ENCODE measurements around the gene SIX5.
"Not testable (repeated sequence)": the region's sequence is repeated elsewhere in the genome, so short reads cannot be mapped to it uniquely, and the experiment has no call there.

SIX5 gene

DNA sequence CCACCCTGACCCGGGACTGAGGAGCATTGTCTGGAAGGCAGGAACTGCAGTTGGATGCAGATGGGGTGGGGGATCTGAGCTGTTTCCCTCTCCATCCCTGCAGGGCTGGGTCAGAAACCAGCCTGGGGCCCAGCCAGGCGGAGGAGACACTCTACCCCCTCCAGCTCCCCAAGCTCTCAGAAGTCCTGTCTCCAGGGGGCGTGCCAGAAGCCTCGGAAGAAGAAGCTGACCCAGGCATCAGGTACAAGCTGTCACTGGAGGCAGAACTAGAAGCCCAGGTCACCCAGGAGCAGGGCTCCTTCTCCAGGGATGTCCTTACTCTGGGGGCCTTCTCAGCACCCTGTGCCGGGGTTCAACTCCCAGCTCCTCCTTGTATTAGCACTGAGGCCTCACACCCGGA, 15.5 kb downstream of the SIX5 start:
- DNase-seq = no peak

DNA sequence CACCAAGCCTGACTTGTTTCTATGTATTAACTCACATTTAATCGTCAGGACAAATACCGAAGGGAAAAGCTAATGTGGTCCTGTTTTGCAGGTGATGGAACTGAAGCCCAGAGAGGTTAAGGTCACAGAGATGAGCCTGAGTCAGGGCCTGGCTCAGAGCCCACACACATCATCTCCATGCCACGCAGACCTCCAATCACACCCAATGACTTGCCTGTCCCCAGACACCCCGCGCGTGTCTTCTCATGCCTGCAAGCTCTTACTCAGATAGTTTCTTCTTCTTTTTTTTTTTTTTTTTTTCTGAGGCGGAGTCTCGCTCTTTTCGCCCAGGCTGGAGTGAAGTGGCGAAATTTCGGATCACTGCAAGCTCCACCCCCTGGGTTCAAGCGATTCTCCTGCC, 16.4 kb downstream of the SIX5 start:
- DNase-seq = no peak

DNA sequence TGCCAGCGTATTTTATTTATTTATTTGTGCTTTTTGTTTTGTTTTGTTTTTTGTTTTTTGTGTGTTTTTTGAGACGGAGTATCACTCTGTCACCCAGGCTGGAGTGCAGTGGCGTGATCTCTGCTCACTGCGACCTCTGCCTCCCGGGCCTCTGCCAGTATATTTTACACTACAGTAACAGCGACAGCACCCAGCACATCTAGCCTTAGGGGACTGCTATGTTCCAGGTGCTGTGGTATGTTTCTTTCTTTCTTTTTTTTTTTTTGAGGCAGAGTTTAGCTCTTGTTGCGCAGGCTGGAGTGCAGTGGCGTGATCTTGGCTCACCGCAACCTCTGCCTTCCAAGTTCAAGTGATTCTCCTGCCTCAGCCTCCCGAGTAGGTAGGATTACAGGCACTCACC, 17.6 kb downstream of the SIX5 start:
- DNase-seq = not testable (repeated sequence)

DNA sequence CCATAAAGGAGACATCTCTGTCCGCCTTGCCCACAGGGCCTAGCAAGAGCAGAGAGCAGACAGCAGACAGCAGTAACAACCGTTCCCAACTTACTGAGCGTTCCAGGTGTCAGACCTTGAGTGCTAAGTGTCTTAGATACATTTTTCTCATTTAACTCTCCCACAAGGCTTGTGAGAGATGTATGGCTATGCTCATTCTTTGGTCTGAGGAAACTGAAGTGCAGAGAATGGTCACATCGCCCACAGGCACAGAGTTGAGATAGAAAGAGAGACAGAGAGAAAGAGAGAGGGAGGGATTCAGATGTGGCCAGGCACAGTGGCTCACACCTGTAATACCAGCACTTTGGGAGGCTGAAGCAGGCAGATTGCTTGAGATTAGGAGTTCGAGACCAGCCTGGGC, 21.5 kb downstream of the SIX5 start:
- no peak for DNase-seq

DNA sequence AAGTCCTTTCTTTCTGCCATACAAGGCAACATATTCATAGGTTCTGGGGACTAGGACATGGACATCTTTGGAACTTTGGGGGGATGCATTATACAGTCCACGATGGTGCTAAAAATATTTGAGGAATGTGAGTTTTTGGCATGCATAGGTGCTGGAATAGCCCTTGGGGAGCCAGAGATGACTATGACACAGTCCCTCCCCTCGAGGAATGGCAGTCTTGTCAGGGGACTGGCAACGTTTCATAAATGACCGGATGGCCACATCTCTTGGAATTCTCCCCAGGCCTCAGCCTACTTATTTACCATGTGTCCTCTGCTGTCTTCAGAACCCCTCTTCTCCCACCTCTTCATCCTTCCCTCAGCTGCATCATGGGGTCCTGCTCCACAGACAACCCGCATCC, 22.2 kb downstream of the SIX5 start:
- DNase-seq = no peak

DNA sequence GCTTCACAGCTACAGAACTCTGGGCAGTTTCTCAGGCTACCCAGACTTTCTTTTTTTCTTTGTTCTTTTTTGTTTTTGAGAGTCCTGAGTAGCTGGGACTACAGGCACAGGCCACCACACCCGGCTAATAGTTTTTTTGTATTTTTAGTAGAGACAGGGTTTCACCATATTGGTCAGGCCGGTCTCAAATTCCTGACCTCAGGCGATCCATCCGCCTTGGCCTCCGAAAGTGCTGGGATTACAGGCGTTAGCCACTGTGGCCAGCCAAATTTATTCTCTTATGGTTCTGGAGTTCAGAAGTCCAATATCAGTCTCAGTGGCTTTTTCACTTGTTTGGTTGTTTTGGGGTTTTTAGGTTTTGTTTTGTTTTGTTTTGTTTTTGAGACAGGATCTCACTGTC, 23.4 kb downstream of the SIX5 start:
- DNase-seq = no peak

DNA sequence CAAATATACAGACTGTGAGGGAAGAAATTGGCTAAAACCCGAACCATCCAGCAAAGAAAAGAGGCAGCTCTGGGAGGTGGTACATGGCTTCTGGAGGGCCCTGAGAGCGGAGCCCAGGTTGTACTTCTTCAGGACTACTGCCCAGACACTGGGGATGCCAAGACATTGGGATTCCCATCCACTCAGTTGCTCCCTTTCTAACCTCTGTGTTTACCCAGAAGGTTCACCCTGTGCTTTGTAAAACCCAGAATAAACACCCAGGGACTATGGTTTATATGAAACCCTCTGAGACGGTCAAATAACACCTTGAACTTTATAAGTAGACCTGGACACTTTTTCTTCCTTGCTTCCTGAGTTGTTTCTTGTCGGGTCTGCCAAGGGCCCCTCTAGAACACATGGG, 26.1 kb downstream of the SIX5 start:
- no peak for DNase-seq

DNA sequence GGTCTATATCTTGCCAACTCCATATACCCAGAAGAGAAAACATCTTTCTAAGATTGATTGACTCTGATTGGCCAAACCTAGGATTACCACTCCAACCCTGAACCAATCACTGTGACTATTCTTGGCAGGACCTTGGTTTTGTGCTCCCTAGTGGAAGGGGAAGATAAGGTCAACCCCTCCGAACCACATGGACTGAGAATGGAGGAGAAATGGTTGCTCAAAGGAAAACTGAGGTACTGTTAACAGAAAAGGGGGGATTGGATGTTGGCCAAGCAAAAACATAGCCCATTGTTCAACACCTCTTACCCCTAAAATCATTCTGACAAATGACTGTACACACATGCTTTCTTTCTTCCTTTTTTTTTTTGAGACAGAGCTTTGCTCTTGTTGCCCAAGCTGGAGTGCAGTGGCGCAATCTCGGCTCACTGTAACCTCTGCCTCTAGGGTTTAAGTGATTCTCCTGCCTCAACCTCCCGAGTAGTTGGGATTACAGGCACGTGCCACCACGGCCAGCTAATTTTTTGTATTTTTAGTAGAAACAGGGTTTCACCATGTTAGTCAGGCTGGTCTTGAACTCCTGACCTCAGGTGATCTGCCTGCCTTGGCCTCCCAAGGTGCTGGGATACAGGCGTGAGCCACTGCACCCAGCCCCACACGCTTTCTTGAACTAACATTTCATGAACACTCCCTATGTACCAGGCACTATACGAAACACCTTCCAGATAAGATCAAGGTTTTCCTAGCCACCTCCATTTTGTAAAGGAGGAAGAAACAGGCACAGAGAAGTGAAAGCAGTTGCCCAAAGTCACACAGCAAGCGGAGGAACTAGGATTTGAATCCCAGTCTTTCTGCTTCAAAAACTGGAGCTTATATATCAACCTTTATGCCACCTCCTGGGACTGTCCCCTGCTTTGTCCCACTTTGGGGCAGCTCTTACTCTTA, 29.3 kb downstream of the SIX5 start:
- DNase-seq = peak; percentile 63 to 66

DNA sequence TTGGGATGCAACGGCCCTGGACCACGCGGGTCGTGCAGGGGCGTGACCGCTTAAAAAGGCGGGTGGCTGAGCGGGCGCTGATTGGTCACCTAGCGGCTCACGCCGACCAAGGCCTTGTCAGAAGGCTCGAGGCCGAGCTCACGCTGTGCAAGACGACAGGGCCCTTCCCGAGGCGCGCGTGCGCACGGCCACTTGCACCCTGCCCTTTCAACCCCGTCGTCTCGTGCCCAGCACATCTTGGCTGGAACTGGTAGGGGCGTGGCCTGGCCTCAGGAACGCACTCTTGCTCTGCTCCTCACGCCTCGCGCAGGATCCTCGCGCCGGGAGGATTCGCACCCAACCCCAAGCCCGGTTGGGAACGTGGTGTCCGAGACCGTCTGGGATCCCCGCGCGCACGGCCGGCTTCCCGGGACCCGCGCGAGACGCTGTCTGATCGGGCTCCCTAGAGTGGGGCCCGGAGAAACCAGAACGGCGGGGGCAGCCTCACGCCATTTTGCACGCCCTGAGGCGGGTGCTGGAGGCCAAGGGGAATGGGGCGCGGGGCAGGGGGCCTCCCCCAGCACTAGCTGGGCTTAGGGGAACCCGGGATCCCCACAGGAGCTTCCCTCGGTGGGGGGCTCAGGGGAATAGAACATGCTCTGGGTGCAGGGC, 35.8 kb downstream of the SIX5 start, which contains the start of gene MEIOSIN:
Gene MEIOSIN (plus strand): TSS at position 280 of the 651 bp plus-strand sequence. CDS start 1,938 bp downstream, outside the sequence.
- no peak for DNase-seq

DNA sequence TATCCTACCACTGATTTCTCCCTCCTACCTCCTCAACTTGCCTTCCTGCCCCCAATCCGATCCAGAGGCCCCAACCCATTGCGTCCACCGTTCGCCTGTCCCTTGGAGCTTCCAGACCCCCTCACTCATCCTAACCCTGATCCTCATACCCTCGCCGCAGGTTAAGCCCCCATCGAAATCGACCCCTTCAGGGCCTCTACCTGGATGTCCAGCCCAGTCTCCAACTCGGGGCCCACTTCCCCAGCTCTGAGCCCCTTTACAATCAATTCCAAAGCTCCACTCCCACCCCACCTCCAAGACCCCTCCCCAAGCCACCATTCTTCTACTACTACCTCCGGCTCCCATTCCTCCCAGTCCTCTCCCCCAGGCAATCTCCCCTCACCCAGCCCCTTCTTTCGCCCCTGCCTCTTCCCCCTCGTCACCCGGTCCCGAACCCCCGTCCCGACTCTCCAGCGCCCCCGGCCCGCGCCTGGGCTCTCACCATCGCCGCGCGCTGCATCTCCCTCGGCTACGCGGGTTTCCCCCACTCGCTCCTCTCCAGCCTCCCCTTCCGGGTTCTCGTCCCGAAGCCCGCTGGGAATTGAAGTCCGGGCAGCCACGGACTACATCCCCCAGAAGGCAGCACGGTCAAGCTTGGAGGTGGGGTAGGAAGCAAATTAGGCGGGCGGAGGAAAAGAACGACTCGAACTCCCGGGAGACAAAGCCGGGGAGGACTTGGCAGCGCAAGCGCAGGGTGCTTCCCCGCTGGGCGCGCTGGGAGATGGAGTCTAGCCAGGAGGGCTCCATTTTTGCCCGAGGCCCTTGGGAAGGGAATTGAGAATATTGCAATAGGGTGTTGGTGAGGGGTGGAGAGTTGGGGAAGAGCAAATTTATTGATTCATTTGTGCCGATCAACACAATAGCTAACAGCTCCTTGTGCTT, 38.4 kb downstream of the SIX5 start, which contains the start of gene FBXO46:
Gene FBXO46 (minus strand): TSS at position 529 of the 921 bp plus-strand sequence. CDS start 17,401 bp downstream, outside the sequence.
- DNase-seq = peak; percentile 97 to 98

DNA sequence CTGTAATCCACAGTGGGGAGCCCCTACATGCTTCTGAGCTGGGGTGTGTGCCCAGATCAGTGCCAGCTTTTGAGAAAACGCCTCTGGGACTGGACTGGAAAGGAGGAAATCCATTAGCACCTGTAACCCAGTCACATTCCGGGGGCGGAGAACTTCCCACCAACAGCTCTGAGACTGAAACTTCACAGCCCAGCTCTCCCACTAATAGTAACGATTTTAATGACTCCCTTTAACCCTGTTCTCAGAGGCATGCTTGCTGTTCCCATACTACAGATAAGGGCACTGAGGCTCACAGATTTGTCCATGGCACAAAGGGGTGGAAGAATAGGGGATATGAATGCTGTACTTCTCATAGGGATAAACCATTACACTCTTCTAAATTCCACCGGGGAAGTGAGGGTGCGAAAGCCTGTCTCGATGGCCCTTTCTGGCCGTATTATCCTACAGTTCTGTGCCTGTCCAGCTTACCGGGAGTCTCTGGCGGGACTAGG, 39.2 kb downstream of the SIX5 start:
- DNase-seq = no peak

DNA sequence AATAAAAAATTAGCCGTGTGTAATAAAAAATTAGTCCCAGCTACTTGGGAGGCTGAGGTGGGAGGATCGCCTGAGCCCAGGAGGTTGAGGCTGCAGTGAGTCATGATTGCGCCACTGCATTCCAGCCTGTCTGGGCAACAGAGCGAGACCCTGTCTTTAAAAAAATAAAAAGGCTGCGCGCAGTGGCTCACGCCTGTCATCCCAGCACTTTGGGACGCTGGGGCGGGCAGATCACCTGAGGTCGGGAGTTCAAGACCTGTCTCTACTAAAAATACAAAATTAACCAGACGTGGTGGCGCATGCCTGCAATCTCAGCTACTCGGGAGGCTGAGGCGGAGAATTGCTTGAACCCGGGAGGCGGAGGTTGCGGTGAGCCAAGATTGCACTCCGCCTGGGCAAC, 40.4 kb downstream of the SIX5 start:
- DNase-seq = not testable (repeated sequence)

DNA sequence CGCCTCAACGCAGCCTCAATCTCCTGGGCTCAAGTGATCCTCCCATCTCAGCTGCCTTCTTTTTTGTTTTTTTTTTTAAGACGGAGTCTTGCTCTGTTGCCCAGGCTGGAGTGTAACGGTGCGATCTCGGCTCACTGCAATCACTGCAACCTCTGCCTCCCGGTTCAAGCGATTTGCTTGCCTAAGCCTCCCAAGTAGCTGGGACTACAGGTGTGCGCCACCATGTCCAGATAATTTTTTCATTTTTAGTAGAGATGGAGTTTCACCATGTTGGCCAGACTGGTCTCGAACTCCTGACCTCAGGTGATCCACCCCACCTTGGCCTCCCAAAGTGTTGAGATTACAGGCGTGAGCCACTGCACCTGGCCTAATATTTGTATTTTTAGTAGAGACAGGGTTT, 49.0 kb downstream of the SIX5 start:
- not testable (repeated sequence) for DNase-seq

DNA sequence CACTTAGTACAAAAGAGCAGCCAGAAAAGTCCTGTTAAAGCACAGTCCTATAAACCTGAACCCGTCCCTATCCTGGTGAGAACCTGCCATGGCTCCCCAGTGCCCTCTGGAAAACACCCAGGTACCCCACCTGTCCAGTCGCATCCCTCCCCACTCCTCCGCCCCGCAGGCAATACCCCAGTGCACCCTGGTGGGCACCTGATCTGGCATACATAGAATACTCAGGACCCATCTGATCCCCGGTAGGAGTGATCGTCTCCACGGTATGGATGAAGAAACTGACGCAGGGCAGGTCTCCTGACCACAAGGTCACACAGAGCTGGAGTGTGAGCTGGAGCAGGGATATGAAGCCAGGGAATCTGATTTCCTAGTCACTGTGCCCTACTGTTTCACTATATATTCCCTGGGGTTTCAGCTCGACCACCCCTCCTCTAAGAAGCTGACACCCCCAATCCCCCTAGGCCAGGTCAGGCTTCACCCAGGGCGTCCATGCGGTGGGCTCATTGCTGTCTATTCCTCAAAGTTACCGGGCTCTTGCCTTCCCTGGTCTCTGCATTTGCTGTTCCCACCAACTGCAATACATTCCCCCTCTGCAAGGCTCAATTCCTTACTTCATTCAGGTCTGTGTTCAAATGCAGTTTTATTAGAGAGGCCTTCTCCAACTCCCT, 50.9 kb downstream of the SIX5 start:
- no peak for DNase-seq

DNA sequence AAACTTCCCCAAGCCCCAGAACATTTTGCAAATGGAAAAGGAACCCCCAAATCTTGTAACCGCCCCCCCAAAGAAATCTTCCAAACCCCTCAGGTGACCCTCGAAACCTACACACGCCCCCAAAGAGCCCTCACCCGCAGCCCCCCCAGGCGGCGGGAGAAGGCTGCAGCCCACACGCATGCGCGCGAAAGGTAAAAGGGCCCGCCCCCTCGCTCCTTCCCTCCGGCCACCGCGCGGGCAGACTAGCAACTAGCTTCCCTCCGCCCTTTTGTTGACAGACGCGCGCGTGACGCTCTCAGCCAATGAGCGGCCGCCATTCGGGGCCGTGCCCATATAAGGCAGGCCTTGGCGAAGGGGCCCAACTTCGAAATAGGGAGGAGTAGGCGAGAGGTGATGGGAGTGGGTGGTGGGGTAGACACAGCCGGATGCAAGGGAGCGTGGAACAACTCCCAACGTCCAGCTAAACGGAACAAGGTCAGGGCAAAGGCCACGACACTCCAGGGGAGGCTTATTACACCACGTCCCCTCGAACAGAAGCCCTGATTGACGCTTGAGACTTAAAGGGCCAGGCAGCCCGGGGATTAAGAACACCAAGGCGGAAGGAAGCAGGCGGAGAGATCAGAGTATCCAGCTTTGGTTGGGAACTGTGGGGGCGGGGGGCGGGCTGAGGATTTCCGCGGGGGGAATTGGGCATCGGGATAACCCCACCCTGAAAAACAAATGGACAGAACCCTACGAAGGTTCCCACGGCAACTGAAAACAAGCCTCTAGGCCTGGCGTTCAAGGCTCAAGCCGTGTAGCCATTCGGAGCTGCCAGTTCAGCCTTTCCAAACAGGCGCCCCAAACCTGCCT, 51.7 kb downstream of the SIX5 start:
- peak; percentile 98 to 99 for DNase-seq

DNA sequence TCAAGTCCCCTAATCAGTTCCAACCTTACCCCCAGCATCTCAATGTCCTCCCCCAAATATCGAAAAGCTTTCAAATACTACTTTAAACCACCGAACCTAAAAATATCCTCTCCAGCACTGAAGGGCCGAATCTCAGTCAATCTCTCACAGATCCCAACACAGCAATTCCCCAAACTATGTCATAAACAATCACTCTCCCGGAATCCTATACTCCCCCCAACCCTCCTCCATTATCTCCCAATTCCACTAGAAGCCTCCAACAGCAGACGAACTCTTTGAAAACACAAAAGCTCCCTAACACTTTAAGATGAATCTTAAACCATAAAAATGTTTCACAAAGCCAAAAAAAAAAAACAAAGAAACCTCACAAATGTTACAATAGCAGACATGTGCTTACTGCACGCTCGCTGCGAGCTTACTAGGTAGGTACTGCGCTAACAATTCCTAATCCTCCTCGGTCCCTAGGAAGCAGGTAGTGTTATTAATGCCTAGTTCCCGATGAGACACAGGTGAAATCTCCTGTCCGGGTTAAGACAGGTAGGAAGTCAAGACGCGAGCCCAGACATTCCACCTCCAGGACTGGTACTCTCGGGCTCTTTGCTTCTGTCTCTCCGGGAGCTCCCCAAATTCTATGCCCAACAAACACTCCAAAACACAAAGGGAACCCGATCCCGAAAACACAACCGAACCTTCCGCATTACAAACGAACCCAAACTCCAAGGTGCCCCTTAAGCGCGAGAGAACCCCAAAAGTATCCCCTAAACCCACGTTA, 52.5 kb downstream of the SIX5 start:
- DNase-seq = peak in 1 of 2 experiments; percentile 36

DNA sequence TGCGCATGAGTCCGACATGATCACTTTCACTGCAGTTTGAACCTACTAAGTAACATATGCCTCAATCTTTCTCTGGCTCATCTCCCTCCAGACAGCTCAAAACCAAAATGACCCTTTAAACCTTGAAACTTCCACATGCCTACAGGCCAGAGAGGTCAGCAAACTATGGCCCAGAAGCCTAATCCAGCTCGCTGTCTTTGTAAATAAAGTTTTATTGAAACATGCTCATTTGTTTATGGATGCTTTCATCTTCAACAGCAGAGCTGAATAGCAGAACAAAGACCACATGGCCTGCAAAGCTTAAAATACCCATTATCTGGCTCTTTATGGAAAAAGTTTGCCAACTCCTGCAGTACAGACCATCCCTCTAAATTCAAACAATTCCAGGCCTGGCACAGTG, 53.9 kb downstream of the SIX5 start:
- DNase-seq = no peak
